Esophagus muscularis mucosa (tissue), 4 donors: ENCODE results near the gene LGALS14. TPM values are rescaled to one million over a fixed set of nuclear protein-coding genes. Genes with fewer than 3 reads are reported as not detected.

Experiments used
- DNase-seq: peaks from one replicate; pipeline ENCODE4 v3.0.0-alpha.2; 2017; ENCODE audit errors: extremely low spot score
- H3K27ac ChIP-seq, 4 donors: fragments of 200-600 bp; sonication (generic); replicated peaks in 1 of 4; 1 replicate in 3 of 4; 2 replicates in 1 of 4; pipeline ENCODE4 v1.5.1; 2016 to 2019; ENCODE audit warnings: mild to moderate bottlenecking in 1 of 4
- H3K27me3 ChIP-seq, 4 donors: fragments of 200-600 bp; sonication (generic); one replicate each; pipeline versions ENCODE4 v1.5.1 to v1.6.0; 2016 to 2019
- H3K36me3 ChIP-seq, 4 donors: fragments of 200-600 bp; sonication (generic); one replicate each; pipeline ENCODE4 v1.5.1; 2016 to 2019
- H3K4me1 ChIP-seq, 4 donors: fragments of 200-600 bp; sonication (generic); one replicate each; pipeline ENCODE4 v1.5.1; 2016 to 2019
- H3K4me3 ChIP-seq, 4 donors: fragments of 200-600 bp; sonication (generic); 1 replicate in 2 of 4; 2 replicates in 2 of 4; pipeline ENCODE4 v1.5.1; 2016 to 2019; ENCODE audit warnings: mild to moderate bottlenecking in 4 of 4, moderate library complexity in 1 of 4
- H3K9me3 ChIP-seq, 4 donors: fragments of 200-600 bp; sonication (generic); 1 replicate in 3 of 4; 2 replicates in 1 of 4; pipeline ENCODE4 v1.5.1; 2016 to 2019
- EP300 ChIP-seq: sonication (generic); formaldehyde crosslinking; IDR thresholded peaks from one replicate; pipeline ENCODE4 v1.6.1; 2017; ENCODE audit warnings: antibody characterized with exemption
- POLR2A ChIP-seq: fragments of 450-650 bp; IDR thresholded peaks from one replicate; pipeline ENCODE4 v1.6.1; 2017; ENCODE audit warnings: antibody characterized with exemption, moderate library complexity, mild to moderate bottlenecking, low read depth
- POLR2AphosphoS5 ChIP-seq, 2 donors: sonication (generic); formaldehyde crosslinking; IDR thresholded peaks; one replicate each; pipeline ENCODE4 v1.6.1; 2017; ENCODE audit warnings: antibody characterized with exemption in 2 of 2
- WGBS: methylation state at CpG from one replicate; pipeline ENCODE4 v1.1.5; 2018; 5-methylcytosine and 5-hydroxymethylcytosine counted together
- intact Hi-C: fragments of 100-400 bp; cut with DNase I; formaldehyde crosslinking; loops from one replicate; pipeline ENCODE4 v1.15.1; 2023
- total RNA-seq, 4 donors: library from RNA; depleted of rRNA; stranded (reverse); fragments of >200 nt; gene quantifications; one replicate each; pipeline versions ENCODE4 v1.1.0 to v1.2.1, GENCODE V29; 2016
- TF ChIP-seq, protein P1 (sequence below), 3 experiments: fragments of 200-600 bp in 2 of 3; fragments of 450-650 bp in 1 of 3; sonication (generic) in 2 of 3; IDR thresholded peaks; one replicate each; pipeline ENCODE4 v1.5.1; 2017 to 2019; ENCODE audit warnings: antibody characterized with exemption in 3 of 3, mild to moderate bottlenecking in 2 of 3, moderate library complexity in 1 of 3

LGALS14 gene, protein sequence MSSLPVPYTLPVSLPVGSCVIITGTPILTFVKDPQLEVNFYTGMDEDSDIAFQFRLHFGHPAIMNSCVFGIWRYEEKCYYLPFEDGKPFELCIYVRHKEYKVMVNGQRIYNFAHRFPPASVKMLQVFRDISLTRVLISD
- total RNA-seq: not detected

DNA sequence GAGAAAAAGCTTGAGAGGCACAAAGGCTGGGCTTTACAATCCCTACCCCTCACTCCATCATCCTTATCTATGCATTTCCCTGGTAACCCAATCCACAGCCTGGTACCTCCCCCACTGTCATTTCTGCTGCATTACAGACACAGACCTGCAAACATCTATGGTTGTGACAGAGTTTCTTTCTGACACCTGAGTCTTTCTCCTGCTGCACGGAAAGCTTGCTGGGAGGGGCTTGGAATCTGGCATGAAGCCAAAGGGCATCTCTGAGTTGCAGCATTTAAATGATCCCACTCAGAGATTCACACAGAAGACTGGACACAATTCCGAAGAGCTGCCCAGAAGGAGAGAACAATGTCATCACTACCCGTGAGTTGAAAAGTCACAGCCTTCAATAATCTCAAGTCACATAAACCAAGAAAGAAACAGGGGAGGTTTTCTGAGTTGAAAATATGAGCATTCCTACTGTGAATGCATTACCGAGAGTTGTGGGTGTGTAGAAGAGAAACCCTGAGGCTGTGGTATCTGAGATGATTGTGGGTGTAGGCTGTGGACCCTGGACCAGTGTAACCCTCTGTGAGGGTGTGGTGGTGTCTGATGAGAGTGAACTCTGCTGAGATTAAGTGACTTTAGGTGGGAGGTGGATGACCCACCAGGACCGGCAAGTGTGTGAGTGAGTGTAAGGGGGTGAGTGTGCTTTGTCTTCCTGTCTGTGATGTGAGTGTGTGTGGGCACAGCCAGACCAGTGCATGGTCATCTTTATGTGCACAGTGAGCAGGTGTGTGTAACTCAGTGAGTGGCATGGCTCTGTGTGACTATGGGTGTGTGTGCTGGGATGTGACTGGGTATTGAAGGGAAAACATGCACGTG, at the start of gene LGALS14:
LGALS14 (plus strand) TSS at position 301 of the 864 bp plus-strand sequence; CDS start at position 349, 48 bp downstream.
- Histone ChIP-seq H3K27me3 (peaks cover 0 to 13% (median 0%) of the 10 kb centered on the region in 4 donors), H3K4me3 (no peak within 1 kb of the TSS), H3K27ac (no peak within 1 kb of the TSS), H3K4me1 (no peaks in the 10 kb centered on the region), H3K9me3 (no peaks in the 10 kb centered on the region), H3K36me3 (no peaks in the 10 kb centered on the region)
- intact Hi-C loops: no loop called here
- no peak for DNase-seq
- WGBS: 43% methylated on average over 6 of the region's 6 CpGs
- TF ChIP-seq EP300: no peak
- TF ChIP-seq POLR2AphosphoS5 (IDR thresholded peaks at IDR 0.05): no peak
- no peak for TF ChIP-seq POLR2A
- TF ChIP-seq, protein P1, sequence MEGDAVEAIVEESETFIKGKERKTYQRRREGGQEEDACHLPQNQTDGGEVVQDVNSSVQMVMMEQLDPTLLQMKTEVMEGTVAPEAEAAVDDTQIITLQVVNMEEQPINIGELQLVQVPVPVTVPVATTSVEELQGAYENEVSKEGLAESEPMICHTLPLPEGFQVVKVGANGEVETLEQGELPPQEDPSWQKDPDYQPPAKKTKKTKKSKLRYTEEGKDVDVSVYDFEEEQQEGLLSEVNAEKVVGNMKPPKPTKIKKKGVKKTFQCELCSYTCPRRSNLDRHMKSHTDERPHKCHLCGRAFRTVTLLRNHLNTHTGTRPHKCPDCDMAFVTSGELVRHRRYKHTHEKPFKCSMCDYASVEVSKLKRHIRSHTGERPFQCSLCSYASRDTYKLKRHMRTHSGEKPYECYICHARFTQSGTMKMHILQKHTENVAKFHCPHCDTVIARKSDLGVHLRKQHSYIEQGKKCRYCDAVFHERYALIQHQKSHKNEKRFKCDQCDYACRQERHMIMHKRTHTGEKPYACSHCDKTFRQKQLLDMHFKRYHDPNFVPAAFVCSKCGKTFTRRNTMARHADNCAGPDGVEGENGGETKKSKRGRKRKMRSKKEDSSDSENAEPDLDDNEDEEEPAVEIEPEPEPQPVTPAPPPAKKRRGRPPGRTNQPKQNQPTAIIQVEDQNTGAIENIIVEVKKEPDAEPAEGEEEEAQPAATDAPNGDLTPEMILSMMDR (IDR thresholded peaks at IDR 0.05): no peak

DNA sequence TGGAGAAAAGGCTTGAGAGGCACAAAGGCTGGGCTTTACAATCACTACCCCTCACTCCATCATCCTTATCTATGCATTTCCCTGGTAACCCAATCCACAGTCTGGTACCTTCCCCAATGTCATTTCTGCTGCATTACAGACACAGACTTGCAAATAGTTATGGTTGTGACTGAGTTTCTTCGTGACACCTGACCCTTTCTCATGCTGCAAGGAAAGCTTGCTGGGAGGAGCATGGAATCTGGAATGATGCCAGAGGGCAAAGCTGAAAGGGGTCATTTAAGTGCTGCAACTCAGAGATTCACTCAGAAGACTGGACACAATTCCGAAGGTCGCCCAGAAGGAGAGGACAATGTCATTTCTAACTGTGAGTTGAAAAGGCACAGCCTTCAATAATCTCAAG, 48.7 kb upstream of the LGALS14 start, which contains the start of gene LGALS16:
LGALS16 (plus strand) TSS at position 301 of the 400 bp plus-strand sequence; CDS start at position 350, 49 bp downstream.
- TF ChIP-seq EP300 (no peak), POLR2A (no peak), POLR2AphosphoS5 (IDR thresholded peaks at IDR 0.05) (no peak)
- TF ChIP-seq, protein P1 (IDR thresholded peaks at IDR 0.05): no peak
- Histone ChIP-seq H3K4me1 (no peaks in the 10 kb centered on the region), H3K9me3 (no peaks in the 10 kb centered on the region), H3K27ac (no peak within 1 kb of the TSS), H3K4me3 (no peak within 1 kb of the TSS), H3K36me3 (no peaks in the 10 kb centered on the region), H3K27me3 (peaks cover 0 to 8% (median 0%) of the 10 kb centered on the region in 4 donors)
- 48% methylated on average over 3 of the region's 3 CpGs for WGBS
- intact Hi-C loops: no loop called here
- DNase-seq: no peak

DNA sequence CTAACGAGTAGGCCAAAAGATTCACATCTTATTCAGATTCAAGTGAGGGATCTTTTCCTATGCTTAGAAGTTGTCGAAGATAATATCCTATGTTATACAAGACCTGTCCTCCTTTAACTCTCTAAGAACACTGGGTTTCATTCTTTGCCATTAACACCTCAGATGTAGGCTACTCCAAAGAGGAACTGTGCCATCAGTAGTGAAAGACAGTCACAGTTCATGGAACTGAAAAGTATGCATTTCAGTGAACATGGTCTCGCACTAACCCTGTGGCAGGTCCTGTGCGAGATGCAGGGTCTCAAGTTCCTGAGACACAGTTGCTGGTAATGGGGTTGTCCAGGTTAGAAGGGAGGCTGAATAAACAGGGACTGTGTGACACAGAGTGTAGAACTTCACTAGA, 44.5 kb upstream of the LGALS14 start:
- Histone ChIP-seq H3K27me3 (peaks cover 0 to 22% (median 0%) of the 10 kb centered on the region in 4 donors), H3K9me3 (no peaks in the 10 kb centered on the region), H3K4me1 (no peaks in the 10 kb centered on the region), H3K4me3 (no peak overlapping the region), H3K27ac (no peak overlapping the region), H3K36me3 (no peaks in the 10 kb centered on the region)
- TF ChIP-seq POLR2A (no peak), EP300 (no peak), POLR2AphosphoS5 (IDR thresholded peaks at IDR 0.05) (no peak)
- TF ChIP-seq, protein P1 (IDR thresholded peaks at IDR 0.05): no peak
- intact Hi-C loops: no loop called here
- DNase-seq: no peak
- WGBS: 69% methylated on average over 4 of the region's 4 CpGs

DNA sequence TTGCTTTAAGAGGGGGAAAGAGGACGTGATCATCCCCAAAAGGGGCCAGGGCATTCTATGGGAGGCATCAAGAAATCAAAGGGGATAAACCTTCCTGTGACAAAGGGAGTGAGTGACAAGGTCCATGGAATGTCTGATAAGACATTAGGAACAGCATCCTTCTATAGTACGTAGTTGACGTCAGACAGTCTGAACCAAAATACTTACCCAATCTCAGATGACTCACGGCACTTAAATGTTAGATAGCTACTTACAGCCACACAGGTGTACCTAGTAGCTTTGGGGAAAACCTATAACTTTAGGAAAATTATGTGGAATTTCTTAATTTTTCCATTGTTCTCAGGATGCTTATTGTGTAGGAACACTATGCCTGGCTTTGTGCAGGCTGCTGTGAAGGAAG, 43.6 kb upstream of the LGALS14 start:
- no peak for DNase-seq
- WGBS: 80% methylated on average over 4 of the region's 4 CpGs
- intact Hi-C loops: no loop called here
- TF ChIP-seq POLR2AphosphoS5 (IDR thresholded peaks at IDR 0.05) (no peak), POLR2A (no peak), EP300 (no peak)
- TF ChIP-seq, protein P1 (IDR thresholded peaks at IDR 0.05): no peak
- H3K4me1 ChIP-seq: no peaks in the 10 kb centered on the region
- H3K4me3 ChIP-seq: no peak overlapping the region
- peaks cover 0 to 22% (median 0%) of the 10 kb centered on the region in 4 donors for H3K27me3 ChIP-seq
- no peaks in the 10 kb centered on the region for H3K9me3 ChIP-seq
- H3K36me3 ChIP-seq: no peaks in the 10 kb centered on the region
- no peak overlapping the region for H3K27ac ChIP-seq
